Muscle of leg (tissue), 11 donors: ENCODE measurements around the gene SLC19A1. TPM values are rescaled to one million over a fixed set of nuclear protein-coding genes. Genes with fewer than 3 reads are reported as not detected.

ENCODE experiments used
- DNase-seq: peaks from one replicate; pipeline ENCODE4 v3.0.0; 2013
- H3K27ac ChIP-seq: one replicate; pipeline ENCODE4 v1.5.1; 2013; ENCODE audit warnings: mild to moderate bottlenecking, low read length, control low read depth
- H3K27me3 ChIP-seq: one replicate; pipeline ENCODE4 v1.6.1; 2013; ENCODE audit warnings: low read length; ENCODE audit not compliant: control insufficient read depth, insufficient read depth
- H3K36me3 ChIP-seq: one replicate; pipeline ENCODE4 v1.6.1; 2013; ENCODE audit warnings: low read length; ENCODE audit not compliant: control insufficient read depth, insufficient read depth
- H3K4me1 ChIP-seq: one replicate; pipeline ENCODE4 v1.6.1; 2013; ENCODE audit warnings: low read length; ENCODE audit not compliant: control insufficient read depth, insufficient read depth
- H3K4me3 ChIP-seq: one replicate; pipeline ENCODE4 v1.5.1; 2013; ENCODE audit warnings: low read length, control low read depth
- H3K9me3 ChIP-seq: replicated peaks from 2 replicates; pipeline ENCODE4 v1.6.1; 2013; ENCODE audit warnings: low read depth, low read length; ENCODE audit not compliant: control insufficient read depth
- WGBS: methylation state at CpG from one replicate; pipeline ENCODE4 v1.1.5; 2013; ENCODE audit warnings: missing lambda C conversion rate; ENCODE audit not compliant: insufficient coverage; 5-methylcytosine and 5-hydroxymethylcytosine counted together
- polyA plus RNA-seq, 8 donors: library from polyadenylated mRNA; unstranded; fragments of 120-200 nt; gene quantifications; one replicate each; pipeline versions ENCODE4 v1.2.1 to v1.2.3, GENCODE V29; 2013; ENCODE audit warnings: inconsistent platforms in 1 of 8, low replicate concordance in 1 of 8; ENCODE audit not compliant: insufficient read length in 8 of 8, insufficient read depth in 1 of 8
- total RNA-seq: library from RNA; stranded (reverse); fragments of 120-200 nt; gene quantifications from one replicate; pipeline ENCODE4 v1.2.4, GENCODE V29; 2013

The SLC19A1 gene
- total and polyA plus RNA-seq, 9 donors, result 3.2 to 22.8 (median 12.8) TPM

GRCh38 chr21:45545236-45545570 lies 3.0 kb upstream of the SLC19A1 start:
- Histone ChIP-seq H3K27ac (no peak overlapping the region), H3K4me3 (no peak overlapping the region), H3K27me3 (peaks cover 3% of the 10 kb centered on the region), H3K4me1 (peaks cover 34% of the 10 kb centered on the region), H3K36me3 (no peaks in the 10 kb centered on the region), H3K9me3 (no peaks in the 10 kb centered on the region)
- WGBS, result 79% methylated on average over 4 of the region's 6 CpGs
- no peak for DNase-seq

- H3K4me1 ChIP-seq, result peaks cover 29% of the 10 kb centered on the region
- H3K9me3 ChIP-seq, result no peaks in the 10 kb centered on the region
- no peaks in the 10 kb centered on the region for H3K36me3 ChIP-seq
- H3K4me3 ChIP-seq, result no peak overlapping the region
- no peak overlapping the region for H3K27ac ChIP-seq
- no peaks in the 10 kb centered on the region for H3K27me3 ChIP-seq
- no peak for DNase-seq
- WGBS, result 80% methylated on average over 12 of the region's 18 CpGs
Measured at GRCh38 chr21:45544449-45545235, 2.4 kb upstream of the SLC19A1 start.

GRCh38 chr21:45543710-45544448 lies 1.6 kb upstream of the SLC19A1 start:
- DNase-seq, result no peak
- H3K4me1 ChIP-seq, result peaks cover 29% of the 10 kb centered on the region
- H3K9me3 ChIP-seq, result no peaks in the 10 kb centered on the region
- H3K27me3 ChIP-seq, result no peaks in the 10 kb centered on the region
- H3K36me3 ChIP-seq, result no peaks in the 10 kb centered on the region
- H3K4me3 ChIP-seq, result no peak overlapping the region
- no peak overlapping the region for H3K27ac ChIP-seq
- 71% methylated on average over 17 of the region's 23 CpGs for WGBS

- WGBS, result 82% methylated on average over 7 of the region's 11 CpGs
- DNase-seq, result no peak
- no peaks in the 10 kb centered on the region for H3K27me3 ChIP-seq
- H3K27ac ChIP-seq, result no peak overlapping the region
- no peak overlapping the region for H3K4me3 ChIP-seq
- H3K4me1 ChIP-seq, result peaks cover 29% of the 10 kb centered on the region
- no peaks in the 10 kb centered on the region for H3K36me3 ChIP-seq
- no peaks in the 10 kb centered on the region for H3K9me3 ChIP-seq
Measured at GRCh38 chr21:45543371-45543709, 1.1 kb upstream of the SLC19A1 start.

- Histone ChIP-seq H3K4me3 (peak overlapping the region; percentile 27), H3K4me1 (peaks cover 29% of the 10 kb centered on the region), H3K27ac (no peak overlapping the region), H3K27me3 (no peaks in the 10 kb centered on the region), H3K9me3 (no peaks in the 10 kb centered on the region), H3K36me3 (no peaks in the 10 kb centered on the region)
- DNase-seq, result no peak
- 14% methylated on average over 40 of the region's 55 CpGs for WGBS
Measured at GRCh38 chr21:45542667-45543370, 579 bp upstream of the SLC19A1 start.

- Histone ChIP-seq H3K27me3 (no peaks in the 10 kb centered on the region), H3K27ac (peak overlapping the region; percentile 31), H3K4me3 (peak overlapping the region; percentile 37), H3K9me3 (no peaks in the 10 kb centered on the region), H3K36me3 (no peaks in the 10 kb centered on the region), H3K4me1 (peaks cover 29% of the 10 kb centered on the region)
- WGBS, result 6% methylated on average over 48 of the region's 50 CpGs
- peak; percentile 82 for DNase-seq
Measured at GRCh38 chr21:45541221-45542039, 810 bp downstream of the SLC19A1 start.

- no peak for DNase-seq
- 77% methylated on average over 4 of the region's 10 CpGs for WGBS
- Histone ChIP-seq H3K36me3 (no peaks in the 10 kb centered on the region), H3K4me1 (peaks cover 29% of the 10 kb centered on the region), H3K9me3 (no peaks in the 10 kb centered on the region), H3K27ac (no peak overlapping the region), H3K4me3 (no peak overlapping the region), H3K27me3 (no peaks in the 10 kb centered on the region)
Measured at GRCh38 chr21:45540601-45540970, 1.7 kb downstream of the SLC19A1 start.

GRCh38 chr21:45539796-45540600 lies 2.2 kb downstream of the SLC19A1 start:
- Histone ChIP-seq H3K9me3 (no peaks in the 10 kb centered on the region), H3K27ac (no peak overlapping the region), H3K4me3 (no peak overlapping the region), H3K4me1 (peaks cover 33% of the 10 kb centered on the region), H3K27me3 (no peaks in the 10 kb centered on the region), H3K36me3 (no peaks in the 10 kb centered on the region)
- 92% methylated on average over 22 of the region's 24 CpGs for WGBS
- no peak for DNase-seq

GRCh38 chr21:45539046-45539795 lies 3.0 kb downstream of the SLC19A1 start:
- Histone ChIP-seq H3K9me3 (no peaks in the 10 kb centered on the region), H3K4me3 (no peak overlapping the region), H3K27ac (no peak overlapping the region), H3K4me1 (peaks cover 38% of the 10 kb centered on the region), H3K27me3 (no peaks in the 10 kb centered on the region), H3K36me3 (no peaks in the 10 kb centered on the region)
- DNase-seq, result no peak
- WGBS, result 69% methylated on average over 11 of the region's 17 CpGs
